H9 (cell line): ENCODE results near the gene GRAMD1C. TPM values are rescaled to one million over a fixed set of nuclear protein-coding genes. Genes with fewer than 3 reads are reported as not detected.

Experiments used
- DNase-seq: peaks from one replicate; pipeline ENCODE4 v3.0.0-alpha.2; 2017
- H2AFZ ChIP-seq: one replicate; pipeline ENCODE4 v1.6.1; 2013; ENCODE audit warnings: mild to moderate bottlenecking, low read length, control low read depth, moderate library complexity
- H2AK5ac ChIP-seq: 2 replicates; pipeline ENCODE4 v1.6.1; 2013; ENCODE audit warnings: low read length, control low read depth, mixed read lengths; ENCODE audit not compliant: insufficient read length
- H2BK120ac ChIP-seq: one replicate; pipeline ENCODE4 v1.6.1; 2013; ENCODE audit warnings: low read depth, mild to moderate bottlenecking, low read length, control low read depth, inconsistent platforms; ENCODE audit not compliant: poor library complexity, severe bottlenecking
- H2BK12ac ChIP-seq: 2 replicates; pipeline ENCODE4 v1.6.1; 2013; ENCODE audit warnings: low read length, control low read depth, mixed read lengths, low read depth; ENCODE audit not compliant: insufficient read length
- H2BK15ac ChIP-seq: 2 replicates; pipeline ENCODE4 v1.6.1; 2013; ENCODE audit warnings: low read depth, low read length, control low read depth
- H2BK20ac ChIP-seq: one replicate; pipeline ENCODE4 v1.6.1; 2013; ENCODE audit warnings: low read depth, mild to moderate bottlenecking, low read length, control low read depth, inconsistent platforms; ENCODE audit not compliant: poor library complexity, severe bottlenecking
- H2BK5ac ChIP-seq: 2 replicates; pipeline ENCODE4 v1.6.1; 2013; ENCODE audit warnings: low read length, control low read depth, mixed read lengths; ENCODE audit not compliant: insufficient read length
- H3K14ac ChIP-seq: 2 replicates; pipeline ENCODE4 v1.6.1; 2013; ENCODE audit warnings: low read length, control low read depth; ENCODE audit not compliant: insufficient read depth
- H3K18ac ChIP-seq: 2 replicates; pipeline ENCODE4 v1.6.1; 2013; ENCODE audit warnings: low read depth, mild to moderate bottlenecking, mixed read lengths, low read length, control low read depth; ENCODE audit not compliant: insufficient read length
- H3K23ac ChIP-seq: 2 replicates; pipeline ENCODE4 v1.6.1; 2013; ENCODE audit warnings: low read length, control low read depth, mixed read lengths, low read depth; ENCODE audit not compliant: insufficient read length
- H3K23me2 ChIP-seq: 2 replicates; pipeline ENCODE4 v1.6.1; 2013; ENCODE audit warnings: low read depth, mild to moderate bottlenecking, mixed read lengths, low read length, control low read depth; ENCODE audit not compliant: insufficient read length, poor library complexity, severe bottlenecking
- H3K27ac ChIP-seq: 2 replicates; pipeline ENCODE4 v1.5.1; 2013; ENCODE audit warnings: low read length, control low read depth, mixed read lengths, low read depth; ENCODE audit not compliant: insufficient read length
- H3K27me3 ChIP-seq: 2 replicates; pipeline ENCODE4 v1.6.1; 2013; ENCODE audit warnings: low read length, control low read depth, inconsistent platforms; ENCODE audit not compliant: insufficient read depth
- H3K4ac ChIP-seq: 2 replicates; pipeline ENCODE4 v1.6.1; 2013; ENCODE audit warnings: low read depth, mild to moderate bottlenecking, control low read depth, inconsistent platforms, low read length, moderate library complexity
- H3K4me1 ChIP-seq: 2 replicates; pipeline ENCODE4 v1.6.1; 2013; ENCODE audit warnings: low read length, control low read depth, inconsistent platforms; ENCODE audit not compliant: insufficient read depth
- H3K4me2 ChIP-seq: 2 replicates; pipeline ENCODE4 v1.6.1; 2013; ENCODE audit warnings: low read length, control low read depth, mixed read lengths; ENCODE audit not compliant: insufficient read length, insufficient read depth
- H3K56ac ChIP-seq: 2 replicates; pipeline ENCODE4 v1.6.1; 2013; ENCODE audit warnings: low read depth, mild to moderate bottlenecking, mixed read lengths, low read length, control low read depth; ENCODE audit not compliant: insufficient read length
- H3K79me1 ChIP-seq: 2 replicates; pipeline ENCODE4 v1.6.1; 2013; ENCODE audit warnings: low read depth, mild to moderate bottlenecking, moderate library complexity, low read length, control low read depth, inconsistent platforms; ENCODE audit not compliant: insufficient read depth, poor library complexity, severe bottlenecking
- H3K79me2 ChIP-seq: 2 replicates; pipeline ENCODE4 v1.6.1; 2013; ENCODE audit warnings: low read length, control low read depth, inconsistent platforms; ENCODE audit not compliant: insufficient read depth
- H3K9ac ChIP-seq: 2 replicates; pipeline ENCODE4 v1.6.1; 2013; ENCODE audit warnings: low read length, control low read depth, mixed read lengths; ENCODE audit not compliant: insufficient read length; ENCODE audit errors: extremely low read depth
- H3K9me3 ChIP-seq: one replicate; pipeline ENCODE4 v1.6.1; 2013; ENCODE audit warnings: low read depth, low read length, inconsistent platforms; ENCODE audit not compliant: control insufficient read depth
- H3T11ph ChIP-seq: one replicate; pipeline ENCODE4 v1.6.1; 2013; ENCODE audit warnings: mild to moderate bottlenecking, low read length, control low read depth, inconsistent platforms
- H4K20me1 ChIP-seq: one replicate; pipeline ENCODE4 v1.6.1; 2013; ENCODE audit not compliant: control insufficient read depth, insufficient read length, insufficient read depth
- H4K5ac ChIP-seq: 2 replicates; pipeline ENCODE4 v1.6.1; 2013; ENCODE audit warnings: low read depth, mild to moderate bottlenecking, mixed read lengths, low read length, control low read depth; ENCODE audit not compliant: insufficient read length
- H4K8ac ChIP-seq: replicated peaks from 2 replicates; pipeline ENCODE4 v1.6.1; 2013; ENCODE audit warnings: low read length, control low read depth, mixed read lengths, low read depth; ENCODE audit not compliant: insufficient read length
- H4K91ac ChIP-seq: 2 replicates; pipeline ENCODE4 v1.6.1; 2013; ENCODE audit warnings: low read depth, mild to moderate bottlenecking, moderate library complexity, mixed read lengths, low read length, control low read depth; ENCODE audit not compliant: insufficient read length
- H3K27ac Mint-ChIP-seq, 3 experiments: 2 replicates in 2 of 3; 3 replicates in 1 of 3; pipeline ENCODE4 v1.8.0; 2020 to 2021; ENCODE audit warnings: mixed read lengths in 3 of 3, mild to moderate bottlenecking in 1 of 3, moderate library complexity in 1 of 3
- H3K27me3 Mint-ChIP-seq: 2 replicates; pipeline ENCODE4 v1.8.0; 2021; ENCODE audit warnings: low read depth, mild to moderate bottlenecking, moderate library complexity, mixed read lengths
- H3K36me3 Mint-ChIP-seq, 3 experiments: 2 replicates in 2 of 3; 3 replicates in 1 of 3; pipeline ENCODE4 v1.8.0; 2020 to 2021; ENCODE audit warnings: low read depth in 3 of 3, mixed read lengths in 3 of 3; ENCODE audit not compliant: insufficient read depth in 1 of 3
- H3K4me1 Mint-ChIP-seq, 2 experiments: 2 replicates each; pipeline ENCODE4 v1.8.0; 2020; ENCODE audit warnings: mixed read lengths in 2 of 2
- H3K4me3 Mint-ChIP-seq, 2 experiments: 2 replicates in 1 of 2; 3 replicates in 1 of 2; pipeline ENCODE4 v1.8.0; 2020 to 2021; ENCODE audit warnings: mild to moderate bottlenecking in 2 of 2, mixed read lengths in 2 of 2, moderate library complexity in 1 of 2
- H3K9me3 Mint-ChIP-seq, 2 experiments: 2 replicates in 1 of 2; 3 replicates in 1 of 2; pipeline ENCODE4 v1.8.0; 2020; ENCODE audit warnings: mild to moderate bottlenecking in 2 of 2, mixed read lengths in 2 of 2, moderate library complexity in 1 of 2
- CTCF ChIP-seq: fragments of 200-600 bp; sonication (generic); conservative IDR thresholded peaks from 3 replicates; pipeline ENCODE4 v1.8.0; 2021; ENCODE audit warnings: antibody characterized with exemption, mild to moderate bottlenecking
- WGBS: extraction: QIAGEN DNeasy Blood & Tissue Kit; methylation state at CpG from one replicate; pipeline ENCODE4 v1.1.7; 2013; ENCODE audit warnings: missing lambda C conversion rate, low lambda C conversion rate, mixed read lengths; ENCODE audit not compliant: insufficient read length; ENCODE audit errors: extremely low coverage; 5-methylcytosine and 5-hydroxymethylcytosine counted together
- total RNA-seq: library from RNA; stranded (reverse); gene quantifications from 2 replicates; pipeline ENCODE4 v1.2.1, GENCODE V29; 2021

The GRAMD1C gene
- total RNA-seq, 1 experiment from 2014 or later: 1.8 TPM

DNA sequence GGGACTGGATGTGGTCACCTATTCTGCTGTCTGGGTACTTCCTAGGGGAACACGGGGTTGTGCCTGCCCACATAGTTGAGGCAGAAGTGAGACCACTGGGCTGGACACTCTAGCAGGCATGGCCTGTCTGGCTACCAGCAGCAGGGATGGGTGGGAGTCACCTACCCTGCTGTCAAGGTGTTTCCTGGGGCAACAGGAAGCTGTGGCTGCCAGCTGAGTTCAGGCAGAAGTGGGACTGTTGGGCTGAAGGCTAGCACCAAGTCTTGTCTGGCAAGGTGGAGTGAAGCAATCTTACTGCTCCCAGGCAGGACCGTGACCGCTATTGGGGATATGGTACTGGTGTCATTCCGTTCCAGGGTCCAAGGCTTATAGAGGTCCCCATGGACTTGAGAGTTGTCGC, 89.0 kb downstream of the GRAMD1C start:
- no peak overlapping the region for H2BK20ac ChIP-seq
- H2BK5ac ChIP-seq: no peak overlapping the region
- H3K4me2 ChIP-seq: no peak overlapping the region
- H4K91ac ChIP-seq: no peak overlapping the region
- no peak overlapping the region for H2AFZ ChIP-seq
- H3K27ac Mint-ChIP-seq: no peak overlapping the region
- H3K9ac ChIP-seq: no peak overlapping the region
- no peak overlapping the region for H3K27ac ChIP-seq
- no peak overlapping the region for H2BK120ac ChIP-seq
- H3K4me3 Mint-ChIP-seq: no peak overlapping the region
- H3K9me3 Mint-ChIP-seq: peaks cover 16 to 17% of the 10 kb centered on the region in 2 experiments; a peak in 4 of 5 replicates
- H4K20me1 ChIP-seq: no peaks in the 10 kb centered on the region
- peaks cover 10 to 11% of the 10 kb centered on the region in 2 experiments for H3K4me1 Mint-ChIP-seq
- no peak overlapping the region for H2BK15ac ChIP-seq
- peak overlapping the region; percentile 55 for H4K8ac ChIP-seq
- H3K23me2 ChIP-seq: no peaks in the 10 kb centered on the region
- H3K14ac ChIP-seq: peak overlapping the region; percentile 90; the same call in 1 of the 2 replicates
- H3K23ac ChIP-seq: no peak overlapping the region
- no peaks in the 10 kb centered on the region; the same call in 1 of the 2 replicates for H3K4me1 ChIP-seq
- H3K36me3 Mint-ChIP-seq: peaks cover 0 to 14% (median 12%) of the 10 kb centered on the region in 3 experiments; a peak in 6 of 7 replicates
- H3T11ph ChIP-seq: no peak overlapping the region
- no peak for TF ChIP-seq CTCF
- no CpG with 5 or more reads among the region's 5 CpGs for WGBS
- DNase-seq: no peak
- no peak overlapping the region for H3K56ac ChIP-seq
- H3K27me3 Mint-ChIP-seq: peaks cover 1% of the 10 kb centered on the region
- no peak overlapping the region for H2AK5ac ChIP-seq
- peak overlapping the region; percentile 81 for H4K5ac ChIP-seq
- H3K27me3 ChIP-seq: no peaks in the 10 kb centered on the region
- H3K4ac ChIP-seq: no peak overlapping the region
- no peaks in the 10 kb centered on the region for H3K79me2 ChIP-seq
- H3K9me3 ChIP-seq: no peaks in the 10 kb centered on the region
- no peak overlapping the region for H2BK12ac ChIP-seq
- no peak overlapping the region for H3K18ac ChIP-seq
- H3K79me1 ChIP-seq: no peaks in the 10 kb centered on the region
